WTC11 (cell line): Measurements from ENCODE around the gene MAP3K21. TPM values are rescaled to one million over a fixed set of nuclear protein-coding genes. Genes with fewer than 3 reads are reported as not detected.

ENCODE experiments used
- ATAC-seq: fragments of 200-7000 bp; cut with Tn5 transposase; 2 replicates; pipeline ENCODE4 v1.10.0; 2021; ENCODE audit warnings: mild to moderate bottlenecking, moderate library complexity
- CTCF ChIA-PET: fragments of 300-600 bp; sonication (Branson Sonifier 250); formaldehyde crosslinking; loops from one replicate; lab custom pipeline; 2021; ENCODE audit warnings: antibody characterized with exemption; lab: Charles Lee
- POLR2A ChIA-PET: fragments of 350-600 bp; sonication (Branson Sonifier 250); formaldehyde crosslinking; loops from one replicate; lab custom pipeline; 2021; ENCODE audit warnings: antibody characterized with exemption; lab: Charles Lee
- DNase-seq: peaks from one replicate; pipeline ENCODE4 v3.0.0; 2021; ENCODE audit warnings: low spot score
- H3K27ac Mint-ChIP-seq: 2 replicates; pipeline ENCODE4 v1.8.0; 2021; ENCODE audit warnings: mixed read lengths
- H3K27me3 Mint-ChIP-seq: 2 replicates; pipeline ENCODE4 v1.8.0; 2021; ENCODE audit warnings: low read depth, mild to moderate bottlenecking, moderate library complexity, mixed read lengths
- H3K36me3 Mint-ChIP-seq: 2 replicates; pipeline ENCODE4 v1.8.0; 2021; ENCODE audit warnings: mixed read lengths
- H3K4me1 Mint-ChIP-seq: 2 replicates; pipeline ENCODE4 v1.8.0; 2022; ENCODE audit warnings: mixed read lengths
- H3K4me3 Mint-ChIP-seq: 2 replicates; pipeline ENCODE4 v1.8.0; 2021; ENCODE audit warnings: mild to moderate bottlenecking, moderate library complexity, mixed read lengths
- H3K9me3 Mint-ChIP-seq: 2 replicates; pipeline ENCODE4 v1.8.0; 2021; ENCODE audit warnings: mixed read lengths
- ATF1 ChIP-seq: sonication (generic); formaldehyde crosslinking; IDR thresholded peaks from 2 replicates; pipeline ENCODE4 v1.8.1; 2023; ENCODE audit warnings: mild to moderate bottlenecking, moderate library complexity, missing genetic modification reagents
- CREB1 ChIP-seq: sonication (generic); formaldehyde crosslinking; IDR thresholded peaks from 2 replicates; pipeline ENCODE4 v1.8.0; 2023; ENCODE audit warnings: mild to moderate bottlenecking, missing genetic modification reagents
- CREM ChIP-seq: sonication (generic); formaldehyde crosslinking; IDR thresholded peaks from 2 replicates; pipeline ENCODE4 v1.8.1; 2022; ENCODE audit warnings: mild to moderate bottlenecking, missing genetic modification reagents, moderate library complexity
- EMX1 ChIP-seq: fragments of 250-450 bp; sonication (Bioruptor Pico); IDR thresholded peaks from 2 replicates; pipeline ENCODE4 v1.8.0; 2021; ENCODE audit warnings: mild to moderate bottlenecking
- ETV6 ChIP-seq: sonication (generic); formaldehyde crosslinking; IDR thresholded peaks from 2 replicates; pipeline ENCODE4 v1.8.1; 2022; ENCODE audit warnings: mild to moderate bottlenecking, missing genetic modification reagents
- FOXK1 ChIP-seq: sonication (generic); formaldehyde crosslinking; IDR thresholded peaks from 2 replicates; pipeline ENCODE4 v1.8.0; 2022; ENCODE audit warnings: mild to moderate bottlenecking, moderate library complexity, missing genetic modification reagents
- GTF2I ChIP-seq: fragments of 250-450 bp; sonication (Bioruptor Pico); conservative IDR thresholded peaks from 2 replicates; pipeline ENCODE4 v1.4.0; 2021; ENCODE audit warnings: mild to moderate bottlenecking
- HMGA2 ChIP-seq: fragments of 250-450 bp; sonication (Bioruptor Pico); IDR thresholded peaks from 2 replicates; pipeline ENCODE4 v1.4.0; 2021; ENCODE audit warnings: mild to moderate bottlenecking, moderate library complexity
- JUN ChIP-seq: sonication (generic); formaldehyde crosslinking; IDR thresholded peaks from 2 replicates; pipeline ENCODE4 v1.8.0; 2023; ENCODE audit warnings: mild to moderate bottlenecking, missing genetic modification reagents
- NFATC4 ChIP-seq: fragments of 250-450 bp; sonication (Bioruptor Pico); IDR thresholded peaks from 2 replicates; pipeline ENCODE4 v1.9.0; 2021; ENCODE audit warnings: mild to moderate bottlenecking
- NFE2L1 ChIP-seq: sonication (generic); formaldehyde crosslinking; IDR thresholded peaks from 2 replicates; pipeline ENCODE4 v1.8.1; 2023; ENCODE audit warnings: missing genetic modification reagents
- NR1H2 ChIP-seq: sonication (generic); formaldehyde crosslinking; IDR thresholded peaks from 2 replicates; pipeline ENCODE4 v1.9.0; 2021; ENCODE audit warnings: mild to moderate bottlenecking, moderate library complexity, missing genetic modification reagents
- SP1 ChIP-seq: sonication (generic); formaldehyde crosslinking; conservative IDR thresholded peaks from 2 replicates; pipeline ENCODE4 v1.8.1; 2022; ENCODE audit warnings: missing genetic modification reagents
- TEAD1 ChIP-seq: sonication (generic); formaldehyde crosslinking; IDR thresholded peaks from 2 replicates; pipeline ENCODE4 v1.8.0; 2022; ENCODE audit warnings: mild to moderate bottlenecking, missing genetic modification reagents
- ZBTB21 ChIP-seq: sonication (generic); formaldehyde crosslinking; IDR thresholded peaks from 2 replicates; pipeline ENCODE4 v1.8.1; 2023; ENCODE audit warnings: mild to moderate bottlenecking, missing genetic modification reagents, borderline replicate concordance
- ZNF138 ChIP-seq: sonication (generic); formaldehyde crosslinking; conservative IDR thresholded peaks from 2 replicates; pipeline ENCODE4 v1.8.1; 2022; ENCODE audit warnings: mild to moderate bottlenecking, moderate library complexity, missing genetic modification reagents
- ZNF263 ChIP-seq: sonication (generic); formaldehyde crosslinking; IDR thresholded peaks from 2 replicates; pipeline ENCODE4 v1.8.1; 2022; ENCODE audit warnings: low read depth, mild to moderate bottlenecking, moderate library complexity, missing genetic modification reagents
- total RNA-seq: library from RNA; stranded (reverse); gene quantifications from 3 replicates; pipeline ENCODE4 v1.2.3, GENCODE V29; 2021
- TF ChIP-seq, protein P1 (sequence below): sonication (generic); formaldehyde crosslinking; IDR thresholded peaks from 2 replicates; pipeline ENCODE4 v1.8.0; 2022; ENCODE audit warnings: missing genetic modification reagents
- TF ChIP-seq, protein P2 (sequence below): sonication (generic); formaldehyde crosslinking; IDR thresholded peaks from 2 replicates; pipeline ENCODE4 v1.8.1; 2023; ENCODE audit warnings: mild to moderate bottlenecking, missing genetic modification reagents, moderate library complexity
- TF ChIP-seq, protein P3 (sequence below): sonication (generic); formaldehyde crosslinking; IDR thresholded peaks from 2 replicates; pipeline ENCODE4 v1.8.1; 2022; ENCODE audit warnings: mild to moderate bottlenecking, missing genetic modification reagents, moderate library complexity, borderline replicate concordance
- TF ChIP-seq, protein P4 (sequence below): sonication (generic); formaldehyde crosslinking; IDR thresholded peaks from 2 replicates; pipeline ENCODE4 v1.8.1; 2023; ENCODE audit warnings: mild to moderate bottlenecking, moderate library complexity, missing genetic modification reagents
- TF ChIP-seq, protein P5 (sequence below): sonication (generic); formaldehyde crosslinking; IDR thresholded peaks from 2 replicates; pipeline ENCODE4 v1.8.0; 2022; ENCODE audit warnings: mild to moderate bottlenecking, missing genetic modification reagents
- TF ChIP-seq, protein P6 (sequence below): sonication (generic); formaldehyde crosslinking; IDR thresholded peaks from 2 replicates; pipeline ENCODE4 v1.8.1; 2022; ENCODE audit warnings: missing genetic modification reagents, borderline replicate concordance
- TF ChIP-seq, protein P7 (sequence below): fragments of 200-600 bp; IDR thresholded peaks from 2 replicates; pipeline ENCODE4 v1.8.0; 2022; ENCODE audit warnings: antibody characterized with exemption

Gene MAP3K21
- total RNA-seq, 1 experiment from 2014 or later, result 24.0 TPM

DNA sequence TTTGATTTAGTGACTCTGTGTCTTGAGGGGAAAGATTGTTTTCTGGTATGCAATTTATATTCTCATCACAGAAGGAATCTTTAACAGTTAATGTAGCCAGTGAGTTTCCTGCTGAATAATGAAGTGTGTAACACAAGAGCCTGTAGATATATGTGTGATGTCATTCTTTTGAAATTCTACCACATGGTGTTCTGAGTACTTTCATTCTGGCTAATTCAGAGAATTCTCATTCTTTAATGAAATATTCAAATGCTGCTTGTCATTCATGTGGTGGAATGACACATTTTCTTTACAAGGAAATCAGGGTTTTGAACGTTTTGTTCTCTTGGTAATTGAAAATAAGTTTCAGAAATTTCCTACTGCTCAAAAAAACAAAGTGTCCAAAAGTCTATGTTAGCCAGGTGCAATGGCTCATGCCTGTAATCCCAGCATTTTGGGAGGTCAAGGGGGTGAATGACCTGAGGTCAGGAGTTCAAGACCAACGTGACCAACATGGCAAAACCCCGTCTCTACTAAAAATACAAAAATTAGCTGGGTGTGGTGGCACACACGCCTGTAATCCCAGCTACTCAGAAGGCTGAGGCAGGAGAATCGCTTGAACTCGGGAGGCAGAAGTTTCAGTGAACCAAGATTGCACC, 79.6 kb downstream of the MAP3K21 start:
- DNase-seq (no peak), ATAC-seq (no peak)
- no peak overlapping the region for H3K4me3 Mint-ChIP-seq
- peaks cover 21% of the 10 kb centered on the region for H3K36me3 Mint-ChIP-seq
- H3K27me3 Mint-ChIP-seq, result no peaks in the 10 kb centered on the region
- TF ChIP-seq CREB1 (no peak), GTF2I (no peak), SP1 (CRISPR knock-in tag) (no peak), HMGA2 (CRISPR knock-in tag) (no peak)
- TF ChIP-seq, protein P1, sequence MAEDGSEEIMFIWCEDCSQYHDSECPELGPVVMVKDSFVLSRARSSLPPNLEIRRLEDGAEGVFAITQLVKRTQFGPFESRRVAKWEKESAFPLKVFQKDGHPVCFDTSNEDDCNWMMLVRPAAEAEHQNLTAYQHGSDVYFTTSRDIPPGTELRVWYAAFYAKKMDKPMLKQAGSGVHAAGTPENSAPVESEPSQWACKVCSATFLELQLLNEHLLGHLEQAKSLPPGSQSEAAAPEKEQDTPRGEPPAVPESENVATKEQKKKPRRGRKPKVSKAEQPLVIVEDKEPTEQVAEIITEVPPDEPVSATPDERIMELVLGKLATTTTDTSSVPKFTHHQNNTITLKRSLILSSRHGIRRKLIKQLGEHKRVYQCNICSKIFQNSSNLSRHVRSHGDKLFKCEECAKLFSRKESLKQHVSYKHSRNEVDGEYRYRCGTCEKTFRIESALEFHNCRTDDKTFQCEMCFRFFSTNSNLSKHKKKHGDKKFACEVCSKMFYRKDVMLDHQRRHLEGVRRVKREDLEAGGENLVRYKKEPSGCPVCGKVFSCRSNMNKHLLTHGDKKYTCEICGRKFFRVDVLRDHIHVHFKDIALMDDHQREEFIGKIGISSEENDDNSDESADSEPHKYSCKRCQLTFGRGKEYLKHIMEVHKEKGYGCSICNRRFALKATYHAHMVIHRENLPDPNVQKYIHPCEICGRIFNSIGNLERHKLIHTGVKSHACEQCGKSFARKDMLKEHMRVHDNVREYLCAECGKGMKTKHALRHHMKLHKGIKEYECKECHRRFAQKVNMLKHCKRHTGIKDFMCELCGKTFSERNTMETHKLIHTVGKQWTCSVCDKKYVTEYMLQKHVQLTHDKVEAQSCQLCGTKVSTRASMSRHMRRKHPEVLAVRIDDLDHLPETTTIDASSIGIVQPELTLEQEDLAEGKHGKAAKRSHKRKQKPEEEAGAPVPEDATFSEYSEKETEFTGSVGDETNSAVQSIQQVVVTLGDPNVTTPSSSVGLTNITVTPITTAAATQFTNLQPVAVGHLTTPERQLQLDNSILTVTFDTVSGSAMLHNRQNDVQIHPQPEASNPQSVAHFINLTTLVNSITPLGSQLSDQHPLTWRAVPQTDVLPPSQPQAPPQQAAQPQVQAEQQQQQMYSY (CRISPR knock-in tag), result no peak
- TF ChIP-seq, protein P2, sequence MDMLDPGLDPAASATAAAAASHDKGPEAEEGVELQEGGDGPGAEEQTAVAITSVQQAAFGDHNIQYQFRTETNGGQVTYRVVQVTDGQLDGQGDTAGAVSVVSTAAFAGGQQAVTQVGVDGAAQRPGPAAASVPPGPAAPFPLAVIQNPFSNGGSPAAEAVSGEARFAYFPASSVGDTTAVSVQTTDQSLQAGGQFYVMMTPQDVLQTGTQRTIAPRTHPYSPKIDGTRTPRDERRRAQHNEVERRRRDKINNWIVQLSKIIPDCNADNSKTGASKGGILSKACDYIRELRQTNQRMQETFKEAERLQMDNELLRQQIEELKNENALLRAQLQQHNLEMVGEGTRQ (CRISPR knock-in tag), result no peak
- ChIA-PET POLR2A (no interaction called here), CTCF (no interaction called here)
- peaks cover 6% of the 10 kb centered on the region for H3K4me1 Mint-ChIP-seq
- H3K9me3 Mint-ChIP-seq, result peaks cover 36% of the 10 kb centered on the region
- H3K27ac Mint-ChIP-seq, result no peak overlapping the region

DNA sequence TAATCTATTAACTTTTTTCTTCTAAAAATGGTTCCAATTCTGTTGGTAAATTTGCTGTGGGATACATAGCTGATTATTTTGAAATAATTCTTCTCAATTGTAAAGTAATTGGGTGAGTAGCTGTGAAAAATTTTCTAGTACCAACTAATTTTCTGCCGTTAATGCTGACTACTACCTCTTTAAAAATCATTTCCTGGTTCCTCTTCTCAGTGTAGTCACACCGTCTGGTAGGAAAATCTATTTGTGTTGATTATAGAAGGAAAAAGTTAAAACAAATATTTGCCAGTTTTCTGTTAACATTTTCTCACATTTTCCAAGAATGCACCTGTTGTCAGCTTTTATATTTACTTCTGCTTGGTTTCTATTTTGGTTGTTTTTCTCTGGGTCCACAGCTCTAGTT, 82.0 kb downstream of the MAP3K21 start:
- Mint-ChIP-seq H3K4me1 (peaks cover 6% of the 10 kb centered on the region), H3K27ac (no peak overlapping the region), H3K27me3 (no peaks in the 10 kb centered on the region), H3K4me3 (no peak overlapping the region), H3K9me3 (peaks cover 38% of the 10 kb centered on the region), H3K36me3 (peaks cover 18% of the 10 kb centered on the region)
- ATAC-seq, result no peak
- CTCF ChIA-PET, result no interaction called here
- no peak for DNase-seq
- POLR2A ChIA-PET, result no interaction called here
- TF ChIP-seq, protein P3, sequence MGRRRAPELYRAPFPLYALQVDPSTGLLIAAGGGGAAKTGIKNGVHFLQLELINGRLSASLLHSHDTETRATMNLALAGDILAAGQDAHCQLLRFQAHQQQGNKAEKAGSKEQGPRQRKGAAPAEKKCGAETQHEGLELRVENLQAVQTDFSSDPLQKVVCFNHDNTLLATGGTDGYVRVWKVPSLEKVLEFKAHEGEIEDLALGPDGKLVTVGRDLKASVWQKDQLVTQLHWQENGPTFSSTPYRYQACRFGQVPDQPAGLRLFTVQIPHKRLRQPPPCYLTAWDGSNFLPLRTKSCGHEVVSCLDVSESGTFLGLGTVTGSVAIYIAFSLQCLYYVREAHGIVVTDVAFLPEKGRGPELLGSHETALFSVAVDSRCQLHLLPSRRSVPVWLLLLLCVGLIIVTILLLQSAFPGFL (CRISPR knock-in tag), result no peak
- TF ChIP-seq, protein P4, sequence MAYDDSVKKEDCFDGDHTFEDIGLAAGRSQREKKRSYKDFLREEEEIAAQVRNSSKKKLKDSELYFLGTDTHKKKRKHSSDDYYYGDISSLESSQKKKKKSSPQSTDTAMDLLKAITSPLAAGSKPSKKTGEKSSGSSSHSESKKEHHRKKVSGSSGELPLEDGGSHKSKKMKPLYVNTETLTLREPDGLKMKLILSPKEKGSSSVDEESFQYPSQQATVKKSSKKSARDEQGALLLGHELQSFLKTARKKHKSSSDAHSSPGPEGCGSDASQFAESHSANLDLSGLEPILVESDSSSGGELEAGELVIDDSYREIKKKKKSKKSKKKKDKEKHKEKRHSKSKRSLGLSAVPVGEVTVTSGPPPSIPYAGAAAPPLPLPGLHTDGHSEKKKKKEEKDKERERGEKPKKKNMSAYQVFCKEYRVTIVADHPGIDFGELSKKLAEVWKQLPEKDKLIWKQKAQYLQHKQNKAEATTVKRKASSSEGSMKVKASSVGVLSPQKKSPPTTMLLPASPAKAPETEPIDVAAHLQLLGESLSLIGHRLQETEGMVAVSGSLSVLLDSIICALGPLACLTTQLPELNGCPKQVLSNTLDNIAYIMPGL, result no peak
- no peak for TF ChIP-seq CREM
- no peak for TF ChIP-seq ATF1
- TF ChIP-seq JUN (CRISPR knock-in tag), result no peak
- TF ChIP-seq, protein P2 (CRISPR knock-in tag), result no peak
- TF ChIP-seq ZNF138 (CRISPR knock-in tag), result no peak
- TF ChIP-seq, protein P5, sequence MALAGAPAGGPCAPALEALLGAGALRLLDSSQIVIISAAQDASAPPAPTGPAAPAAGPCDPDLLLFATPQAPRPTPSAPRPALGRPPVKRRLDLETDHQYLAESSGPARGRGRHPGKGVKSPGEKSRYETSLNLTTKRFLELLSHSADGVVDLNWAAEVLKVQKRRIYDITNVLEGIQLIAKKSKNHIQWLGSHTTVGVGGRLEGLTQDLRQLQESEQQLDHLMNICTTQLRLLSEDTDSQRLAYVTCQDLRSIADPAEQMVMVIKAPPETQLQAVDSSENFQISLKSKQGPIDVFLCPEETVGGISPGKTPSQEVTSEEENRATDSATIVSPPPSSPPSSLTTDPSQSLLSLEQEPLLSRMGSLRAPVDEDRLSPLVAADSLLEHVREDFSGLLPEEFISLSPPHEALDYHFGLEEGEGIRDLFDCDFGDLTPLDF (CRISPR knock-in tag), result no peak
- TF ChIP-seq EMX1 (CRISPR knock-in tag), result no peak
- no peak for TF ChIP-seq ZNF263 (CRISPR knock-in tag)
- no peak for TF ChIP-seq NR1H2 (CRISPR knock-in tag)
- no peak for TF ChIP-seq ZBTB21 (CRISPR knock-in tag)
- TF ChIP-seq TEAD1 (CRISPR knock-in tag), result no peak
- TF ChIP-seq NFE2L1 (CRISPR knock-in tag), result no peak
- TF ChIP-seq FOXK1, result no peak
- TF ChIP-seq, protein P6, sequence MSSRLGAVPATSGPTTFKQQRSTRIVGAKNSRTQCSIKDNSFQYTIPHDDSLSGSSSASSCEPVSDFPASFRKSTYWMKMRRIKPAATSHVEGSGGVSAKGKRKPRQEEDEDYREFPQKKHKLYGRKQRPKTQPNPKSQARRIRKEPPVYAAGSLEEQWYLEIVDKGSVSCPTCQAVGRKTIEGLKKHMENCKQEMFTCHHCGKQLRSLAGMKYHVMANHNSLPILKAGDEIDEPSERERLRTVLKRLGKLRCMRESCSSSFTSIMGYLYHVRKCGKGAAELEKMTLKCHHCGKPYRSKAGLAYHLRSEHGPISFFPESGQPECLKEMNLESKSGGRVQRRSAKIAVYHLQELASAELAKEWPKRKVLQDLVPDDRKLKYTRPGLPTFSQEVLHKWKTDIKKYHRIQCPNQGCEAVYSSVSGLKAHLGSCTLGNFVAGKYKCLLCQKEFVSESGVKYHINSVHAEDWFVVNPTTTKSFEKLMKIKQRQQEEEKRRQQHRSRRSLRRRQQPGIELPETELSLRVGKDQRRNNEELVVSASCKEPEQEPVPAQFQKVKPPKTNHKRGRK (CRISPR knock-in tag), result no peak
- TF ChIP-seq ETV6, result no peak
- TF ChIP-seq, protein P7, sequence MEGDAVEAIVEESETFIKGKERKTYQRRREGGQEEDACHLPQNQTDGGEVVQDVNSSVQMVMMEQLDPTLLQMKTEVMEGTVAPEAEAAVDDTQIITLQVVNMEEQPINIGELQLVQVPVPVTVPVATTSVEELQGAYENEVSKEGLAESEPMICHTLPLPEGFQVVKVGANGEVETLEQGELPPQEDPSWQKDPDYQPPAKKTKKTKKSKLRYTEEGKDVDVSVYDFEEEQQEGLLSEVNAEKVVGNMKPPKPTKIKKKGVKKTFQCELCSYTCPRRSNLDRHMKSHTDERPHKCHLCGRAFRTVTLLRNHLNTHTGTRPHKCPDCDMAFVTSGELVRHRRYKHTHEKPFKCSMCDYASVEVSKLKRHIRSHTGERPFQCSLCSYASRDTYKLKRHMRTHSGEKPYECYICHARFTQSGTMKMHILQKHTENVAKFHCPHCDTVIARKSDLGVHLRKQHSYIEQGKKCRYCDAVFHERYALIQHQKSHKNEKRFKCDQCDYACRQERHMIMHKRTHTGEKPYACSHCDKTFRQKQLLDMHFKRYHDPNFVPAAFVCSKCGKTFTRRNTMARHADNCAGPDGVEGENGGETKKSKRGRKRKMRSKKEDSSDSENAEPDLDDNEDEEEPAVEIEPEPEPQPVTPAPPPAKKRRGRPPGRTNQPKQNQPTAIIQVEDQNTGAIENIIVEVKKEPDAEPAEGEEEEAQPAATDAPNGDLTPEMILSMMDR, result no peak
- TF ChIP-seq NFATC4 (CRISPR knock-in tag), result no peak
